PC-3 (cell line): ENCODE measurements around the gene MAN1B1. TPM values are rescaled to one million over a fixed set of nuclear protein-coding genes. Genes with fewer than 3 reads are reported as not detected.

Experiments
- ATAC-seq: fragments of 200-7000 bp; cut with Tn5 transposase; 2 replicates; pipeline ENCODE4 v1.9.1; 2020; ENCODE audit warnings: mild to moderate bottlenecking, moderate library complexity
- BruUV-seq: library from RNA; stranded (reverse); fragments of 400-500 nt; replicated peaks from 2 replicates; lab custom pipeline; 2021; lab: Mats Ljungman, UMichigan
- CTCF ChIA-PET: fragments of 300-600 bp; sonication (Branson Sonifier 250); formaldehyde crosslinking; loops from one replicate; lab custom pipeline; 2022; ENCODE audit warnings: antibody characterized with exemption; lab: Charles Lee
- POLR2A ChIA-PET: fragments of 300-600 bp; sonication (Branson Sonifier 250); formaldehyde crosslinking; loops from one replicate; lab custom pipeline; 2022; ENCODE audit warnings: antibody characterized with exemption; ENCODE audit not compliant: unreplicated experiment; lab: Charles Lee
- DNase-seq: peaks from one replicate; pipeline ENCODE4 v3.0.0-alpha.2; 2015
- H2AFZ ChIP-seq: fragments of 300-600 bp; sonication (generic); 2 replicates; pipeline ENCODE4 v1.6.0; 2016; ENCODE audit warnings: antibody characterized with exemption, low read length
- H3F3A ChIP-seq: fragments of 300-600 bp; sonication (generic); one replicate; pipeline ENCODE4 v1.6.0; 2017; ENCODE audit warnings: antibody characterized with exemption, low read length, control low read depth, mild to moderate bottlenecking; ENCODE audit not compliant: unreplicated experiment
- H3K27ac ChIP-seq: fragments of 300-600 bp; sonication (generic); 2 replicates; pipeline ENCODE4 v1.5.1; 2016; ENCODE audit warnings: mild to moderate bottlenecking, low read length
- H3K27me3 ChIP-seq: fragments of 300-600 bp; sonication (generic); 2 replicates; pipeline ENCODE4 v1.6.1; 2016; ENCODE audit warnings: low read length, mixed read lengths
- H3K36me3 ChIP-seq: fragments of 300-600 bp; sonication (generic); 2 replicates; pipeline ENCODE4 v1.6.1; 2016; ENCODE audit warnings: low read depth, mixed run types, low read length, mixed read lengths
- H3K4me1 ChIP-seq: fragments of 300-600 bp; sonication (generic); 2 replicates; pipeline ENCODE4 v1.5.1; 2016; ENCODE audit warnings: low read length; ENCODE audit not compliant: insufficient read depth
- H3K4me2 ChIP-seq: fragments of 300-600 bp; sonication (generic); 2 replicates; pipeline ENCODE4 v1.6.0; 2016; ENCODE audit warnings: low read length
- H3K4me3 ChIP-seq: fragments of 300-600 bp; sonication (generic); 2 replicates; pipeline ENCODE4 v1.5.1; 2016; ENCODE audit warnings: mild to moderate bottlenecking, low read length, mixed read lengths
- H3K79me2 ChIP-seq: fragments of 300-600 bp; sonication (generic); 2 replicates; pipeline ENCODE4 v1.6.1; 2017; ENCODE audit warnings: low read length, mixed read lengths
- H3K9ac ChIP-seq: fragments of 300-600 bp; sonication (generic); 2 replicates; pipeline ENCODE4 v1.6.0; 2016; ENCODE audit warnings: mild to moderate bottlenecking, low read length
- H3K9me2 ChIP-seq: fragments of 300-600 bp; sonication (generic); replicated peaks from 2 replicates; pipeline ENCODE4 v1.6.1; 2016; ENCODE audit warnings: mixed run types, low read length, mixed read lengths
- H3K9me3 ChIP-seq: fragments of 300-600 bp; sonication (generic); 2 replicates; pipeline ENCODE4 v1.6.1; 2016; ENCODE audit warnings: low read length, mixed read lengths
- H4K20me1 ChIP-seq: fragments of 300-600 bp; sonication (generic); 2 replicates; pipeline ENCODE4 v1.6.1; 2016; ENCODE audit warnings: low read length, mixed read lengths
- EZH2 ChIP-seq: fragments of 300-600 bp; sonication (generic); IDR thresholded peaks from one replicate; pipeline ENCODE4 v1.6.1; 2017; ENCODE audit warnings: antibody characterized with exemption, mild to moderate bottlenecking, low read length; ENCODE audit not compliant: unreplicated experiment
- EZH2phosphoT487 ChIP-seq: fragments of 300-600 bp; sonication (generic); IDR thresholded peaks from 2 replicates; pipeline ENCODE4 v1.6.1; 2018; ENCODE audit warnings: mild to moderate bottlenecking, antibody characterized with exemption, low read length, borderline replicate concordance
- intact Hi-C: fragments of 100-400 bp; cut with micrococcal nuclease; formaldehyde crosslinking; loops from 2 replicates; pipeline ENCODE4 v1.9.0; 2023
- total RNA-seq: library from RNA; depleted of rRNA; stranded (reverse); fragments of >200 nt; gene quantifications from 2 replicates; pipeline ENCODE4 v1.2.3, GENCODE V29; 2014
- TF ChIP-seq, protein P1 (sequence below): fragments of 300-600 bp; sonication (generic); conservative IDR thresholded peaks from 2 replicates; pipeline ENCODE4 v1.5.1; 2017; ENCODE audit warnings: antibody characterized with exemption, low read depth, mild to moderate bottlenecking, low read length

The MAN1B1 gene
- total RNA-seq, 1 experiment from 2014 or later: 65.5 TPM

DNA sequence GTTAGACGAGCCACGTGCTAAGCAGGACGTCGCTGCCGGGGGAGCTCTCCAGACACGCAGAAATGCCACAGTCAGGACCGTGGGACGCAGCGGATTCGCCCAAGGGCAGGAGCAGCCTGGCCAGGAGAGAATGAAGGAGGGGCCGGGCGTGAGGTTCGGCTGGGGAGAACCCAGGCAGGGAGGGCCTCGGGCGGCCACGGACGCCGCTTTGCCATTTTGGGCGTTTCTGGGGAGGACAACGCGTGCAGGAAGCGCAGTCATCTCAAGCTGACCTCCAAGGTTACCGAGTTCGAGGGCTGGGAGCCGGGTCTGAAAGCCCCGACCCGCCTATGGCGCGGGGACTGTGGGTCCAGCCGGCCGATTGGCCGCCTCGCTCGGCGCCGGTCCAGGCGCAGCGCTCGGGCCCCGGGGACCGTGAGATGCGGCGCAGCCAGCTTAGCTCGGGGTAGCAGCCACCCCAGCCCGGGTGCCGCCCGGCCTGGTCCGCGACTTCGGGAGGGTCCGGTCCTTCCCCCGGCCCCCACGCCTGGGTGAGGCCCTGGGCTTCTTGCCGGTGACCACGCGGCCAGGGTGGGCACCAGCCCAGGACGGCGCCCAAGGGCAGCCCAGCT lies 760 bp upstream of the MAN1B1 start:
- peak; percentile 13 for ATAC-seq

DNA sequence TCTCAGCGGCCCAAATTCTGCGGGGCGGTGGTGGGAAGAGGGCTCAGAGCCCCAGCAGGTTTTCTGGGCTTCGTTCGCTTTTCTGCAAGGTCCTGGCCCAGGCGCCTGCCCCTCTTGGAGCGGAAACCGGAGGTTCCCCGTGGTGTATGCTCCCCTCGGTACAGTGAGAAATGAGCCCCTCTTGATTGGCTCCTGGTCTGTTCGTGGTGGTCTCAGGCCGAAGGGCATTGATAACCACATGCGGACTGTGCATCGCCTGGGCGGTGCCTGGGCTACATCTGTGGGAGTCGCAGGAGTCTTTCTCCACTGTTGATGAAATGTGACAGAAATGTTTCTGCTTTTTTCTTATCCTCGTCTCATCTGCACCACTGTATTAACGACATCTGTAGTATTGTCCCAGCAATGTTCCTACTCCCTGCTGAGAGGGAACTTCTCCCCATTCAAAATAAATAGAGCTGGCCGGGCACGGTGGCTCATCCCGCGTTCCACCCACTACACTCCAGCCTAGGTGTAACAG lies 682 bp downstream of the MAN1B1 start:
- TF ChIP-seq EZH2 (no peak), EZH2phosphoT487 (no peak)
- TF ChIP-seq, protein P1, sequence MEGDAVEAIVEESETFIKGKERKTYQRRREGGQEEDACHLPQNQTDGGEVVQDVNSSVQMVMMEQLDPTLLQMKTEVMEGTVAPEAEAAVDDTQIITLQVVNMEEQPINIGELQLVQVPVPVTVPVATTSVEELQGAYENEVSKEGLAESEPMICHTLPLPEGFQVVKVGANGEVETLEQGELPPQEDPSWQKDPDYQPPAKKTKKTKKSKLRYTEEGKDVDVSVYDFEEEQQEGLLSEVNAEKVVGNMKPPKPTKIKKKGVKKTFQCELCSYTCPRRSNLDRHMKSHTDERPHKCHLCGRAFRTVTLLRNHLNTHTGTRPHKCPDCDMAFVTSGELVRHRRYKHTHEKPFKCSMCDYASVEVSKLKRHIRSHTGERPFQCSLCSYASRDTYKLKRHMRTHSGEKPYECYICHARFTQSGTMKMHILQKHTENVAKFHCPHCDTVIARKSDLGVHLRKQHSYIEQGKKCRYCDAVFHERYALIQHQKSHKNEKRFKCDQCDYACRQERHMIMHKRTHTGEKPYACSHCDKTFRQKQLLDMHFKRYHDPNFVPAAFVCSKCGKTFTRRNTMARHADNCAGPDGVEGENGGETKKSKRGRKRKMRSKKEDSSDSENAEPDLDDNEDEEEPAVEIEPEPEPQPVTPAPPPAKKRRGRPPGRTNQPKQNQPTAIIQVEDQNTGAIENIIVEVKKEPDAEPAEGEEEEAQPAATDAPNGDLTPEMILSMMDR: no peak
- peak overlapping the region; percentile 79 for H3K4me3 ChIP-seq
- H3K79me2 ChIP-seq: peaks cover 32% of the 10 kb centered on the region
- no peaks in the 10 kb centered on the region for H4K20me1 ChIP-seq
- H3K4me1 ChIP-seq: peaks cover 37% of the 10 kb centered on the region
- ATAC-seq (no peak), DNase-seq (no peak)
- no peaks in the 10 kb centered on the region for H3F3A ChIP-seq
- no peaks in the 10 kb centered on the region for H3K27me3 ChIP-seq
- ChIA-PET CTCF (interaction anchor here (1.3 kb wide), 1 partner anchor 20 kb away, joined by 4 read pairs; no protein-coding TSS in a partner anchor), POLR2A (no interaction called here)
- H3K9me3 ChIP-seq: no peaks in the 10 kb centered on the region
- intact Hi-C loops: no loop called here
- peak overlapping the region; percentile 70 for H2AFZ ChIP-seq
- peak overlapping the region; percentile 93 for H3K4me2 ChIP-seq
- peak overlapping the region; percentile 41 for H3K27ac ChIP-seq
- H3K36me3 ChIP-seq: no peaks in the 10 kb centered on the region
- BruUV-seq: no TSS peak
- no peaks in the 10 kb centered on the region for H3K9me2 ChIP-seq
- peak overlapping the region; percentile 84 for H3K9ac ChIP-seq

More for the DNA sequence above, 760 bp upstream of the MAN1B1 start:
- H3K79me2 ChIP-seq: peaks cover 32% of the 10 kb centered on the region
- H4K20me1 ChIP-seq: no peaks in the 10 kb centered on the region
- no peaks in the 10 kb centered on the region for H3K36me3 ChIP-seq
- ChIA-PET POLR2A (interaction anchor here (0.6 to 0.7 kb wide), 3 partner anchors 18 to 215 kb away, joined by 3 to 32 read pairs (median 7); no protein-coding TSS in a partner anchor), CTCF (interaction anchor here (0.5 to 1.3 kb wide), 2 partner anchors 18 to 49 kb away, joined by 4 to 6 read pairs; no protein-coding TSS in a partner anchor)
- H3K9ac ChIP-seq: peak overlapping the region; percentile 99
- no peaks in the 10 kb centered on the region for H3K9me2 ChIP-seq
- DNase-seq: peak; percentile 44
- TF ChIP-seq, protein P1: no peak
- no peak for TF ChIP-seq EZH2phosphoT487
- no peak for TF ChIP-seq EZH2
- no peaks in the 10 kb centered on the region for H3F3A ChIP-seq
- BruUV-seq: no TSS peak
- H3K27ac ChIP-seq: peak overlapping the region; percentile 94
- intact Hi-C loops: loop anchor here (1.0 kb wide), 1 partner anchor 16 kb away; the partner anchor contains the start of gene SAPCD2
- H3K9me3 ChIP-seq: no peaks in the 10 kb centered on the region
- H3K27me3 ChIP-seq: no peaks in the 10 kb centered on the region
- H2AFZ ChIP-seq: peak overlapping the region; percentile 61; the same call in 1 of the 2 replicates
- H3K4me1 ChIP-seq: peaks cover 37% of the 10 kb centered on the region
- H3K4me3 ChIP-seq: peak overlapping the region; percentile 73
- peak overlapping the region; percentile 91 for H3K4me2 ChIP-seq

DNA sequence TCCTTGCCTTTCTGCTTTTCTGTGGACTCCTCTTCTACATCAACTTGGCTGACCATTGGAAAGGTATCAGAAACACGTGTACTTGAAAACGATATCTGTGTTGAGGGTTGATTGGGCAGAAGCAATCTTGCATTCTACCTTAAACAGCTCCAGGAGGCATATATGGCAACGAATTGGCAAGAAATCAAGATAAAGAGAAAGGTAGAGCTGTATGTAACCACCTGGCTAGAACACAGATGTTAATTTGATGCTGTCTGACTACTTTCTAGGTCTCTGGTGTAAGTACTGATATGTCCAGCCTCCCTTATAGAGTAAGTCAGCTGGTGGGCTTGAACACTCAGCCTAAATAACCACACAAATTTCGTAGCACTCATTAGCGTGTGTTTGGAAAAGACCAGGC lies 1.3 kb downstream of the MAN1B1 start:
- H3F3A ChIP-seq: no peaks in the 10 kb centered on the region
- no peaks in the 10 kb centered on the region for H4K20me1 ChIP-seq
- no peaks in the 10 kb centered on the region for H3K9me2 ChIP-seq
- no peaks in the 10 kb centered on the region for H3K9me3 ChIP-seq
- ATAC-seq (no peak), DNase-seq (no peak)
- no peak overlapping the region for H2AFZ ChIP-seq
- H3K27me3 ChIP-seq: no peaks in the 10 kb centered on the region
- H3K9ac ChIP-seq: no peak overlapping the region
- POLR2A ChIA-PET: no interaction called here
- no peak for TF ChIP-seq EZH2phosphoT487
- TF ChIP-seq, protein P1: no peak
- no peak for TF ChIP-seq EZH2
- no peak overlapping the region for H3K27ac ChIP-seq
- CTCF ChIA-PET: no interaction called here
- H3K4me1 ChIP-seq: peaks cover 31% of the 10 kb centered on the region
- peak overlapping the region; percentile 93 for H3K4me2 ChIP-seq
- H3K4me3 ChIP-seq: peak overlapping the region; percentile 79
- BruUV-seq: TSS peak; percentile 32
- peaks cover 32% of the 10 kb centered on the region for H3K79me2 ChIP-seq
- intact Hi-C loops: no loop called here
- H3K36me3 ChIP-seq: no peaks in the 10 kb centered on the region
